Calu3 (cell line): ENCODE measurements around the gene FAM53A. TPM values are rescaled to one million over a fixed set of nuclear protein-coding genes. Genes with fewer than 3 reads are reported as not detected.

Source experiments
- BruUV-seq: library from RNA; stranded (reverse); fragments of 400-500 nt; replicated peaks from 2 replicates; lab custom pipeline; 2021; lab: Mats Ljungman, UMichigan
- CTCF ChIA-PET: fragments of 300-600 bp; sonication (Branson Sonifier 250); formaldehyde crosslinking; loops from one replicate; lab custom pipeline; 2022; ENCODE audit warnings: antibody characterized with exemption; lab: Charles Lee
- DNase-seq: peaks from one replicate; pipeline ENCODE4 v3.0.0; 2022
- H3K27ac Mint-ChIP-seq: one replicate; pipeline ENCODE4 v1.8.0; 2022; ENCODE audit warnings: mixed read lengths; ENCODE audit not compliant: unreplicated experiment
- H3K27me3 Mint-ChIP-seq: one replicate; pipeline ENCODE4 v1.8.0; 2022; ENCODE audit warnings: mixed read lengths; ENCODE audit not compliant: unreplicated experiment
- H3K36me3 Mint-ChIP-seq: one replicate; pipeline ENCODE4 v1.8.0; 2022; ENCODE audit warnings: mild to moderate bottlenecking, moderate library complexity, mixed read lengths; ENCODE audit not compliant: insufficient read depth, unreplicated experiment
- H3K4me1 Mint-ChIP-seq: one replicate; pipeline ENCODE4 v1.8.0; 2022; ENCODE audit warnings: mild to moderate bottlenecking, low read depth, mixed read lengths; ENCODE audit not compliant: unreplicated experiment
- H3K4me3 Mint-ChIP-seq: one replicate; pipeline ENCODE4 v1.8.0; 2022; ENCODE audit warnings: mild to moderate bottlenecking, low read depth, moderate library complexity, mixed read lengths; ENCODE audit not compliant: unreplicated experiment
- H3K9me3 Mint-ChIP-seq: one replicate; pipeline ENCODE4 v1.8.0; 2022; ENCODE audit warnings: low read depth, mixed read lengths; ENCODE audit not compliant: unreplicated experiment
- intact Hi-C: fragments of 100-400 bp; cut with micrococcal nuclease; formaldehyde crosslinking; loops from one replicate; pipeline ENCODE4 v1.10.0; 2022; ENCODE audit not compliant: unreplicated experiment
- total RNA-seq: library from RNA; stranded (reverse); gene quantifications from 2 replicates; pipeline ENCODE4 v1.2.3, GENCODE V29; 2022
- TF ChIP-seq, protein P1 (sequence below): fragments of 200-600 bp; IDR thresholded peaks from one replicate; pipeline ENCODE4 v1.8.0; 2022; ENCODE audit warnings: antibody characterized with exemption; ENCODE audit not compliant: unreplicated experiment

FAM53A gene
- total RNA-seq, 1 experiment from 2014 or later: 7.3 TPM

- TF ChIP-seq, protein P1, sequence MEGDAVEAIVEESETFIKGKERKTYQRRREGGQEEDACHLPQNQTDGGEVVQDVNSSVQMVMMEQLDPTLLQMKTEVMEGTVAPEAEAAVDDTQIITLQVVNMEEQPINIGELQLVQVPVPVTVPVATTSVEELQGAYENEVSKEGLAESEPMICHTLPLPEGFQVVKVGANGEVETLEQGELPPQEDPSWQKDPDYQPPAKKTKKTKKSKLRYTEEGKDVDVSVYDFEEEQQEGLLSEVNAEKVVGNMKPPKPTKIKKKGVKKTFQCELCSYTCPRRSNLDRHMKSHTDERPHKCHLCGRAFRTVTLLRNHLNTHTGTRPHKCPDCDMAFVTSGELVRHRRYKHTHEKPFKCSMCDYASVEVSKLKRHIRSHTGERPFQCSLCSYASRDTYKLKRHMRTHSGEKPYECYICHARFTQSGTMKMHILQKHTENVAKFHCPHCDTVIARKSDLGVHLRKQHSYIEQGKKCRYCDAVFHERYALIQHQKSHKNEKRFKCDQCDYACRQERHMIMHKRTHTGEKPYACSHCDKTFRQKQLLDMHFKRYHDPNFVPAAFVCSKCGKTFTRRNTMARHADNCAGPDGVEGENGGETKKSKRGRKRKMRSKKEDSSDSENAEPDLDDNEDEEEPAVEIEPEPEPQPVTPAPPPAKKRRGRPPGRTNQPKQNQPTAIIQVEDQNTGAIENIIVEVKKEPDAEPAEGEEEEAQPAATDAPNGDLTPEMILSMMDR: no peak
- intact Hi-C loops: no loop called here
- CTCF ChIA-PET: no interaction called here
Observed at GRCh38 chr4:1601533-1601835, 82.6 kb downstream of the FAM53A start.

DNA sequence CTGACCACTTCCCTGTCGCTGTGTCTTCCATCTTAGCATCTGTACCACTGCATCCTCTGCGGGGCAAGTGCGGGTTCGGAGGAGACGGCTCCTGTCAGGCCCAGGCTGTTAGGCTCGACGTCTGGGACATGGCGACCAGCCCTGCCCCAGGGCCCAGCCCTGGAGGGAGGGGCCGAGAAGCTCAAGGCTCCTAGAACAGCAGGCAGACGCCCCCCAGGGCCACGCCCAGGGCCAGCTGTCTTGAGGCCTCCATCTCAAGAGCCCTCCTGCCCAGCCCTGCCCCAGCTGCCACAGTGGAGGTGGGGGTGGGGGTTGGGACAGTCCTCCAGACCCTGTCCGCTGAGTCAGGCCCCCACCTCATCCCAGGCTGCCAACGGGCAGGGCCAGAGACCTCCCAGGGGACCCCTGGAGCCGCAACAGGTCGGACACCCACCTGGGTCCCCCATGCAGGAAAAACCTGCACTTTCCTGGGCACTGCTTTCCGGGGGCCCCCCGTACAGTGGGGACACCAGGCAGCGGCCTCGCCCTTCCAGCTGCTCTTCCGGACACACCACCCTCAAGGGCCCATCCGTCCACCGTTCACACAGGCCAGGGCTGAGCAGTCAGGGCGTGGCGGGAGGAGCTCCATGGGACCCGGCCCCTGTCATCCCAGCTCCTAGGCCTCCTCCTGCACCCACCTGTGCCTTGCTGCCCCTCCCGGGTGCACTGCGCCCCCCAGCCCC, 83.1 kb downstream of the FAM53A start:
- intact Hi-C loops: no loop called here
- H3K36me3 Mint-ChIP-seq: no peaks in the 10 kb centered on the region
- H3K4me1 Mint-ChIP-seq: peaks cover 12% of the 10 kb centered on the region
- BruUV-seq: no TSS peak
- TF ChIP-seq, protein P1: no peak
- DNase-seq: no peak
- CTCF ChIA-PET: no interaction called here
- no peaks in the 10 kb centered on the region for H3K9me3 Mint-ChIP-seq
- no peak overlapping the region for H3K27ac Mint-ChIP-seq
- H3K27me3 Mint-ChIP-seq: peaks cover 37% of the 10 kb centered on the region
- H3K4me3 Mint-ChIP-seq: no peak overlapping the region

More at GRCh38 chr4:1601533-1601835, 82.6 kb downstream of the FAM53A start:
- H3K36me3 Mint-ChIP-seq: no peaks in the 10 kb centered on the region
- H3K27me3 Mint-ChIP-seq: peaks cover 41% of the 10 kb centered on the region
- no peaks in the 10 kb centered on the region for H3K9me3 Mint-ChIP-seq
- peaks cover 15% of the 10 kb centered on the region for H3K4me1 Mint-ChIP-seq
- no peak for DNase-seq
- H3K4me3 Mint-ChIP-seq: no peak overlapping the region
- BruUV-seq: no TSS peak
- no peak overlapping the region for H3K27ac Mint-ChIP-seq

GRCh38 chr4:1600211-1600780, 83.8 kb downstream of the FAM53A start:
- H3K27ac Mint-ChIP-seq: no peak overlapping the region
- intact Hi-C loops: no loop called here
- H3K4me1 Mint-ChIP-seq: peaks cover 6% of the 10 kb centered on the region
- no peaks in the 10 kb centered on the region for H3K36me3 Mint-ChIP-seq
- peaks cover 30% of the 10 kb centered on the region for H3K27me3 Mint-ChIP-seq
- CTCF ChIA-PET: no interaction called here
- TF ChIP-seq, protein P1: no peak
- H3K4me3 Mint-ChIP-seq: no peak overlapping the region
- no peak for DNase-seq
- no peaks in the 10 kb centered on the region for H3K9me3 Mint-ChIP-seq
- BruUV-seq: no TSS peak

DNA sequence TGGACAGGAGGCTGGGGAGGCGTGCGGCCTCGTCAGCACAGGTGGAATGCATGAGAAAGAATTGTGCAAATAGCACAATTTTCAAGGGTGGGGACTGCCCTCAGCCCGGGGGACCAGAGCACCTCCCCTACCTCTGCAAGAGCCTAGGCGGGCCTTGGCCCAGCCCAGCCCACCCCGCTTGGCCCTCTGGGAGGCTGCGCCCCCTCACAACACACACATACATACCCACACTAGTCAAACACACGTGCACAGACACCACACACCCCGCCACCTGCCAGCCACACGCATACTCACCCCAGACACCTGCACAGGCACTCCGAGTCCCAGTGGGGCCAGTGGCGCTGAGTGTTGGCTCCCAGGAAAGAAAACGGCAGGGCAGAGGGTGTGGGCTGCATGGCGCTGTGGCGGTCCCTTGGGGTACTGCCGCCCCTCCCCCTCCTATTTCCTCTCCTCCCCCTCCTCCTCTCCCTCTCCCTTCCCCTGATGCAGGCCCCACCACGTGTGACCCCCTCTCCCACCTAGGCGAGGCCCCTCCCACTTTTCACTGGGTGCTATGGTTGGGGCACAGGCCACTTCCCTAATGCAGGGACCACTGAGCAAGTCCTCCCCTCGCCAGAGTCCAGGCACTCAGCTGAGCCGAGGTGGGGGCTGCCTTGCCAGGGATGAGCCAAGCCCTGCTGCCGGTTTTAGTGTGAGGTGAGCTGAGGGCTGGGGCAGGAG, 84.5 kb downstream of the FAM53A start:
- intact Hi-C loops: no loop called here
- H3K27me3 Mint-ChIP-seq: peaks cover 24% of the 10 kb centered on the region
- TF ChIP-seq, protein P1: no peak
- H3K4me1 Mint-ChIP-seq: no peaks in the 10 kb centered on the region
- no peak for DNase-seq
- BruUV-seq: no TSS peak
- no peaks in the 10 kb centered on the region for H3K9me3 Mint-ChIP-seq
- H3K4me3 Mint-ChIP-seq: no peak overlapping the region
- no peaks in the 10 kb centered on the region for H3K36me3 Mint-ChIP-seq
- no peak overlapping the region for H3K27ac Mint-ChIP-seq
- CTCF ChIA-PET: no interaction called here
